ENCODE measurements around the gene LRRC47. TPM values are rescaled to one million over a fixed set of nuclear protein-coding genes. Genes with fewer than 3 reads are reported as not detected.

Gene LRRC47
- total and polyA plus RNA-seq, 12 donors: 16.9 to 58.3 (median 44.7) TPM

- Histone ChIP-seq H3K4me1 (replicated peaks in 1 of 2) (peaks cover 6 to 8% of the 10 kb centered on the region in 2 donors), H3K27ac (no peak overlapping the region), H3K4me3 (no peak overlapping the region), H3K27me3 (no peaks in the 10 kb centered on the region), H3K9me3 (replicated peaks in 1 of 3) (no peaks in the 10 kb centered on the region), H3K36me3 (replicated peaks in 1 of 2) (peaks cover 0 to 80% of the 10 kb centered on the region in 2 donors)
- 91 to 93% (median 93%) methylated on average over 27 to 30 of the region's 30 CpGs for WGBS, 4 donors
- TF ChIP-seq CTCF (IDR thresholded peaks at IDR 0.05) (no peak), POLR2A (IDR thresholded peaks at IDR 0.05) (no peak)
- DNase-seq: peak in 1 of 7 donors; percentile 6
- intact Hi-C loops (cut with DNase I): no loop called here
These were observed 12.4 kb downstream of the LRRC47 start for GRCh38 chr1:3783651-3784474.

GRCh38 chr1:3780901-3781300, 15.4 kb downstream of the LRRC47 start:
- peaks cover 2 to 8% of the 10 kb centered on the region in 2 donors for H3K4me1 ChIP-seq (replicated peaks in 1 of 2)
- WGBS, 4 donors: 90 to 92% (median 91%) methylated on average over 21 of the region's 21 CpGs
- peaks cover 0 to 68% of the 10 kb centered on the region in 2 donors for H3K36me3 ChIP-seq (replicated peaks in 1 of 2)
- intact Hi-C loops (cut with DNase I): no loop called here
- no peaks in the 10 kb centered on the region for H3K27me3 ChIP-seq
- no peak overlapping the region for H3K27ac ChIP-seq
- no peaks in the 10 kb centered on the region for H3K9me3 ChIP-seq (replicated peaks in 1 of 3)
- H3K4me3 ChIP-seq: no peak overlapping the region
- DNase-seq: peak in 1 of 7 donors; percentile 8
- no peak for TF ChIP-seq POLR2A (IDR thresholded peaks at IDR 0.05)
- TF ChIP-seq CTCF (IDR thresholded peaks at IDR 0.05): no peak

- no peak overlapping the region for H3K4me3 ChIP-seq
- intact Hi-C loops (cut with DNase I): no loop called here
These were observed 16.3 kb downstream of the LRRC47 start for GRCh38 chr1:3779912-3780416.

More at GRCh38 chr1:3779912-3780416, 16.3 kb downstream of the LRRC47 start:
- TF ChIP-seq POLR2A (IDR thresholded peaks at IDR 0.05): no peak
- no peak for TF ChIP-seq CTCF (IDR thresholded peaks at IDR 0.05)
- H3K9me3 ChIP-seq (replicated peaks in 1 of 3): no peaks in the 10 kb centered on the region
- no peaks in the 10 kb centered on the region for H3K27me3 ChIP-seq
- H3K4me1 ChIP-seq (replicated peaks in 1 of 2): peaks cover under 1 to 11% of the 10 kb centered on the region in 2 donors
- DNase-seq: peak in 1 of 7 donors; percentile 8
- no peak overlapping the region for H3K27ac ChIP-seq
- WGBS, 4 donors: 88 to 94% (median 90%) methylated on average over 18 to 20 of the region's 20 CpGs
- peaks cover 0 to 59% of the 10 kb centered on the region in 2 donors for H3K36me3 ChIP-seq (replicated peaks in 1 of 2)
